Muscle of back (tissue), 11 donors: ENCODE results near the gene MSI2. TPM values are rescaled to one million over a fixed set of nuclear protein-coding genes. Genes with fewer than 3 reads are reported as not detected.

Experiments
- DNase-seq, 3 donors: peaks; one replicate each; pipeline versions ENCODE4 v3.0.0 to v3.0.0-alpha.2; 2013
- polyA plus RNA-seq, 10 donors: library from polyadenylated mRNA; unstranded; fragments of 120-200 nt; gene quantifications; one replicate each; pipeline ENCODE4 v1.2.1, GENCODE V29; 2013; ENCODE audit not compliant: insufficient read length in 10 of 10

MSI2 gene
- polyA plus RNA-seq, 10 donors = 22.9 to 37.2 (median 27.4) TPM

DNA sequence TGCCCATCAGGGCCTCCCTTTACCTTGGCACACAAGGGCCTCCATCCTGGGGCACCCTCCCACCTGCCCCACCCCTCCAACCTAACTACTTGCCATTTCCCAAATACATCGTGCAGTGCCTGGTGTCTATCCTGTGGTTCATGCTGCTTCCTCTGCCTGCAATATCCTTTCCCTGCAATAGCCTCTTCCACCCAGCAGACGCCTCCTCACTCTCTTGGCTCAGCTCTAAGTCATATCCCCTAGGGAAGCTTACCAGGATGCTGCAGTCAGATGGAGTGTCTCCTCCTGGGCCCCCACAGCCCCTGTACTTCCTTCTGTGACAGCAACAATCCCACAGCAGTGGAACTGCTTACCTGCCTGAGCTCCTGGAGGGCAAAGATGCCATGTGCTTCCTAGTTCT is 452.1 kb downstream of the MSI2 start:
- DNase-seq = no peak

GRCh38 chr17:57713140-57713539 is 456.8 kb downstream of the MSI2 start:
- no peak for DNase-seq

DNA sequence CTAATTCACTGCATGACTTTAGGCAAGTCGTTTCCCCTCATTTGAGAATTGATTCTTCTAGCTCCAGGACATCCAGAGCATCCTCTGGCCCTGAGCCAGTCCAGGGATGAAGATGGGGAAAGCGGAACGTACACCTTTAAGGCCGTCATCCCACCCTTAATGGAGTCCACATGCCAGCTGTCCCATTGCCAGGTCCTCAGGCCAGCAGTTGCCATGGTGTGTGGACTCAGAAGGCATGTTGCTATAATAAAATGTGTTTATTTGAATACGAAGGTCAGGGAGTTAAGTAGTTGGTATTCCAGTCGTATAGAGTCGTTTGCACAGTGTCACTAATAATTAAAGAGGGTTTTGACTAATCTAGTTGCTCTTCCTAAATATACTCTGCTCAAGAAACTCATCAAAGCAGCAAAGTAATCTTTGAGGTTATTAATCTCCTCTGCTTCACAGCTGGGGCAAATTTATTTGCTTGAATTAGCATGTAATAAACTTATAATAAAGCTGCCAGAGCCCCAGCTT is 458.4 kb downstream of the MSI2 start:
- DNase-seq = no peak

DNA sequence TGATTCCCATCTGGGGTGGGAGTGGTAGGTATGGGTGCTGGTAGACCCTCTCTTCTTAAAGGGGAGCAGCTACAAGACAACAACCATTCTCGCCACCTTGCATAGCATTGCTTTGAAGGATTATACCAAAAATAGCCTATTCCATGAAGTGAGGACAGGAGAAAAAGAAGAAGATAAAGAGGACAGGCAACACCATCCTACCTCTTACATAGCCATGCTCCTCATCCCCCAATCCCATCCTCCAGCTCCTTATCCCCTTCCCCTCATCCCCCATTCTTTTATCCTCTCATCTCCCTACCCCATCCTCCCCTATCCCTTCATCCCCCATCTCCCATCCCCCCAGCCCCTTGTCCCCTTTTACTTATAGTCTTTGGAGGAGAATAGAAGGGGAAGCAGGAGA is 459.7 kb downstream of the MSI2 start:
- no peak for DNase-seq

GRCh38 chr17:57718878-57719277 is 462.6 kb downstream of the MSI2 start:
- DNase-seq = no peak

GRCh38 chr17:57720386-57721035 is 464.2 kb downstream of the MSI2 start:
- no peak for DNase-seq

DNA sequence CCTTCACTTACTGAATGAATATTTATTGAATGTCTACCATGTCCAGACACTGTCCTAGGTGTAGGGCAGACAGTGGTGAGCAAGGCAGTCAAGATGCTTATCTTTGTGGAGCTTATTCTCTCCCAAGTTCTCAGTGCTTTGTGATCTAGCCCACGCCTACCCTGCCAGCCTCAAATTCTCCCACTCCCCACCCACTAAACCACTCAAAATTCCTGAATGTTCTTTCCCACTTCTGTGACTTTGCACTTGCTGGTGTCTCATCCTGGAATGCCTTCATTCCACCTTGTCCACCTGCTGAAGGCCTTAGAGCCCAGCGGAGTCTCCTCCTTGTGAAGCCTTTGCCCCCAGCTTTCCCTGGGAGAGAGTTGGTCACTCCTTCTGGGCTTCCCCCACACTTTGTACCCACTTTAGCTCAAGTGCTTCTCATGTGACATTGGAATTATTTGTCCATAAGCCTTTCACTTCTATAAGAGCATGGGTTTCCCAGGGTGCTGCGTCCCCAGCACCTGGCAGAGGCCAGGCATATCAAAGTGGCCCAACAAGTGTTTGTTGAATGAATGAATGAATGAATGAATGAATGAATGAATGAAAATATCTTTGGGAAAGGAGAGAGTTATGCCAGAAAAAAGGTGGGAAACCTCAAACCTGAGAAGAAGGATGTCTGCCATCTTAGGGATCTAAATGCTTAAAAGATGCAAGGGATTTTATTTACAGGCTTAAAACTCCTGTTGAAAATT is 465.8 kb downstream of the MSI2 start:
- DNase-seq = no peak

GRCh38 chr17:57722704-57723043 is 466.4 kb downstream of the MSI2 start:
- DNase-seq = no peak

- no peak for DNase-seq
Measured at GRCh38 chr17:57723427-57724025, 467.2 kb downstream of the MSI2 start.

DNA sequence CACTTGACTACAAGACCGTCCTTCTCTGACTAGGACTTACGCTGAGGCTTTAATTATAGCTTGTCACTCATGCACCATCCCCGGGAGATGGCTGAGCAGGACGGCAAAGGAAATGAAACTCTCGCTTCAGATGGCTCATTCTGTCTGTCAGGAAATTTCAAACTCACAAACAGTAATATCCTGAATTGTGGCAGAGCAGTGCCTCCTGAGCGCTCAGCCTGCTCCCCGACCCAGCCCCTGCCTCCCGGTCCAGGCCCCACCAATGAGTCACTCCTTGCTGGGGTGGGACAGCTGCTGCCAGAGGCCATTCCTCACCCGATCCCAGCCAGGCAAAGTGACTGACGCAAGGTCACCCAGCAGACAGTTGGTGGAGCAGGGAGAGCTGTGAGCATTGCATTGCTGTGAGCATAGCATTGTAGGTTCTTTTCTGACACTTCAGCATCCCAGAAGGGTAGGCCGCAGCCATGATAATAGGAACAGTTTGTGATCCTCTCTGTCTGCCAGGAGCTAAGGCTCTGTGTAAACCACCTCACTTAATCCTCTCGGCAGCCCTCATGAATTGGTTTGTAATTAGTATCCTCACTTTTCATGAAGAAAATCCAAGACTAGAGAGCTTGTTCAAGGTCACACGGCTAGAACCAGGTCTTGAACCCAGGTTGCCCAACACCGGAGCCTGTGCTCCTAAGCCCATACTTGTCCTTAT is 467.9 kb downstream of the MSI2 start:
- DNase-seq = no peak

DNA sequence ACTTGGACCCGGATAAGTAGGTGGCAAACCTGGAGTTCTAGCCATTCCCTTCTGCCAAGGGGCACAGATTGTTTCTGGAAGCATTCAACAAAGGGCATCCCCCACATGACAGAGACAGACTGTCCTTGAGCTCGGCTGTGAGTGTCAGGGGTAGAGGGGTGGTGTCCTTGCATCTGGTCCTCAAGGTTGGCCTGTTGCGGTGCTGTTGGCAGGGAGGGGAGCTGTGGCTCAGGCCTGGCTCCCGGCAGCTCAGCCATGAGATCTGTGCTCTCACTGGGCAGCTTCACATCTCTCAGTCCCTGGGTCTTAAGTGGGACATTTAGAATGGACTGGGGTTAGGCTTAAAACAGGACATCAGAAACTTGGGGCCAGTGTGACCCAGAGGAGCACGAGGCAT is 468.4 kb downstream of the MSI2 start:
- DNase-seq = no peak

GRCh38 chr17:57726213-57726790 is 470.0 kb downstream of the MSI2 start:
- DNase-seq = no peak

GRCh38 chr17:57726838-57727237 is 470.5 kb downstream of the MSI2 start:
- DNase-seq = no peak

- no peak for DNase-seq
Measured at GRCh38 chr17:57727630-57728175, 471.4 kb downstream of the MSI2 start.

GRCh38 chr17:57730026-57730701 is 473.8 kb downstream of the MSI2 start:
- no peak for DNase-seq

GRCh38 chr17:57732062-57732461 is 475.7 kb downstream of the MSI2 start:
- no peak for DNase-seq

- no peak for DNase-seq
Measured at GRCh38 chr17:57733085-57733484, 476.8 kb downstream of the MSI2 start.
